Activated CD4-positive, alpha-beta T cell treated with anti-CD3 and anti-CD28 coated beads, Interleukin-2, amount 10 ng/mL, durations not matched to agents 7 days and 5 days (primary cell): ENCODE data around the gene APBB2. TPM values are rescaled to one million over a fixed set of nuclear protein-coding genes. Genes with fewer than 3 reads are reported as not detected.

ENCODE experiments used
- CTCF ChIA-PET: fragments of 350-600 bp; sonication (Branson Sonifier 250); formaldehyde crosslinking; loops from one replicate; lab custom pipeline; 2021; ENCODE audit warnings: antibody characterized with exemption; lab: Charles Lee
- POLR2A ChIA-PET: fragments of 350-600 bp; sonication (Branson Sonifier 250); formaldehyde crosslinking; loops from one replicate; lab custom pipeline; 2021; ENCODE audit warnings: antibody characterized with exemption; lab: Charles Lee
- DNase-seq: peaks from one replicate; pipeline ENCODE4 v3.0.0-alpha.2; 2020
- H3K27ac Mint-ChIP-seq: one replicate; pipeline ENCODE4 v1.8.0; 2021; ENCODE audit warnings: mild to moderate bottlenecking, moderate library complexity, mixed read lengths
- H3K27me3 Mint-ChIP-seq: one replicate; pipeline ENCODE4 v1.8.0; 2021; ENCODE audit warnings: mixed read lengths
- H3K36me3 Mint-ChIP-seq: one replicate; pipeline ENCODE4 v1.8.0; 2021; ENCODE audit warnings: low read depth, mixed read lengths
- H3K4me1 Mint-ChIP-seq: one replicate; pipeline ENCODE4 v1.8.0; 2021; ENCODE audit warnings: mixed read lengths
- H3K4me3 Mint-ChIP-seq: one replicate; pipeline ENCODE4 v1.8.0; 2021; ENCODE audit warnings: mild to moderate bottlenecking, moderate library complexity, mixed read lengths
- H3K9me3 Mint-ChIP-seq: one replicate; pipeline ENCODE4 v1.8.0; 2021; ENCODE audit warnings: mixed read lengths
- total RNA-seq, 2 experiments: library from RNA; stranded (reverse); gene quantifications; one replicate each; pipeline ENCODE4 v1.2.3, GENCODE V29; 2021

The APBB2 gene
- total RNA-seq, 2 experiments from 2014 or later: 0.45 to 0.62 TPM

- Mint-ChIP-seq H3K4me3 (no peak overlapping the region), H3K36me3 (no peaks in the 10 kb centered on the region), H3K27ac (no peak overlapping the region), H3K9me3 (no peaks in the 10 kb centered on the region), H3K4me1 (no peaks in the 10 kb centered on the region), H3K27me3 (peaks cover 22% of the 10 kb centered on the region)
- no peak for DNase-seq
- CTCF ChIA-PET: interaction anchor here (0.6 kb wide), 1 partner anchor 592 kb away, joined by 3 read pairs; no protein-coding TSS in a partner anchor
- POLR2A ChIA-PET: no interaction called here
Measured at GRCh38 chr4:41199788-41200187, 14.6 kb downstream of the APBB2 start.

GRCh38 chr4:41197996-41198395 is 16.3 kb downstream of the APBB2 start:
- H3K4me1 Mint-ChIP-seq: no peaks in the 10 kb centered on the region
- POLR2A ChIA-PET: no interaction called here
- H3K27me3 Mint-ChIP-seq: peaks cover 13% of the 10 kb centered on the region
- no peak for DNase-seq
- CTCF ChIA-PET: no interaction called here
- H3K9me3 Mint-ChIP-seq: no peaks in the 10 kb centered on the region
- no peak overlapping the region for H3K4me3 Mint-ChIP-seq
- no peaks in the 10 kb centered on the region for H3K36me3 Mint-ChIP-seq
- H3K27ac Mint-ChIP-seq: no peak overlapping the region

- Mint-ChIP-seq H3K4me1 (no peaks in the 10 kb centered on the region), H3K9me3 (no peaks in the 10 kb centered on the region), H3K27me3 (peaks cover 12% of the 10 kb centered on the region), H3K36me3 (no peaks in the 10 kb centered on the region), H3K27ac (no peak overlapping the region), H3K4me3 (no peak overlapping the region)
- DNase-seq: no peak
- ChIA-PET POLR2A (no interaction called here), CTCF (no interaction called here)
Measured at GRCh38 chr4:41197495-41197894, 16.8 kb downstream of the APBB2 start.

DNA sequence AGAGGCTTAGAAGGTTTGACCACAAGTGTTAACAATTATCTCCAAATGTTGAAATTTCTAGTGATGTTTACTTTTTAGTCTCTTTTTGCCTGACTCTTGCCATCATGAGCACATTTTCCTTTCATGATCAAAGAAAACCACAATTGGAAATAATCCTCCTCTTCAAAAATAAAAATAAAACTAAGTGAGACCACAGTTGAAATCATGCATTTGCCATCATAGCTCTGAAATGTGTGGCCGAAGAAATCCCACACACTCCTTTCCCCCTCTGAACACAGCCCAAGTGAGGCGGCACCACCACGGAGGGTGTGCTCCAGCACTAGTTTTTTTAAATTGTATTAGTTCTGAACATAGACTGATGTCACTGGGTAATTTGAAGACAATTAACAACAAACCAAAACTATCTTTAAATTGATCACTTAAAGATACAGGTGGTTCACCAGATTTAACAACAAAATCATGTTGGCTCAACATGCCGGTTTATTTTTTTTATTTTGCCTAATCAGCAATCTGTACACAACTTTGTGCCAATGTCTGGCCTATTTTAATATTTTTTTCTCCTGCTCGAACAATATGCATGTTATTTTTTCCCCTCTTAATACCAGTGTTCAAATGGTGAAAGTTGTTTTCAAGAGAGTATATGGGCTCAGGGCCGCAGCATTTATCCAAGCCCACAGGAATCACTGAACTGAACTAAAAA is 17.6 kb downstream of the APBB2 start:
- peaks cover 14% of the 10 kb centered on the region for H3K27me3 Mint-ChIP-seq
- no peaks in the 10 kb centered on the region for H3K9me3 Mint-ChIP-seq
- no peak overlapping the region for H3K4me3 Mint-ChIP-seq
- H3K27ac Mint-ChIP-seq: no peak overlapping the region
- H3K36me3 Mint-ChIP-seq: no peaks in the 10 kb centered on the region
- POLR2A ChIA-PET: no interaction called here
- DNase-seq: no peak
- H3K4me1 Mint-ChIP-seq: no peaks in the 10 kb centered on the region
- CTCF ChIA-PET: no interaction called here

DNA sequence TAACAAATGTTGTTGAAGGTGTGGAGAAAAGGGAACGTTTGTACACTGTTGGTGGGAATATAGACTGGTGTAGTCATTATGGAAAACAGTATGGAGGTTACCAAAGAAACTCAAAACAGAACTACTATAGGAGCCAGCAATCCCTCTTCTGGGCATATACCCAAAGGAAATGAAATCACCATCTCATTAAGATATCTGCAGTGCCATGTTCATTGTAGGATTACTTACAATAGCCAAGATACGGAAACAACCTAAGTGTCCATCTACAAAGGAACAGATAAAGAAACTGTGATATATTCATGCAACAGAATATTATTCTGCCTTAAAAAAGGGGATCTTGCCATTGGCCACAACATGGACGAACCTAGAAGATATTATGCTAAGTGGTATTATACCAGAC is 22.2 kb downstream of the APBB2 start:
- no peaks in the 10 kb centered on the region for H3K4me1 Mint-ChIP-seq
- no peak for DNase-seq
- H3K27me3 Mint-ChIP-seq: peaks cover 13% of the 10 kb centered on the region
- H3K9me3 Mint-ChIP-seq: no peaks in the 10 kb centered on the region
- H3K4me3 Mint-ChIP-seq: no peak overlapping the region
- no peak overlapping the region for H3K27ac Mint-ChIP-seq
- H3K36me3 Mint-ChIP-seq: no peaks in the 10 kb centered on the region
- POLR2A ChIA-PET: no interaction called here
- CTCF ChIA-PET: no interaction called here

GRCh38 chr4:41189666-41190065 is 24.7 kb downstream of the APBB2 start:
- POLR2A ChIA-PET: no interaction called here
- no peak overlapping the region for H3K4me3 Mint-ChIP-seq
- no peaks in the 10 kb centered on the region for H3K4me1 Mint-ChIP-seq
- H3K27me3 Mint-ChIP-seq: peaks cover 18% of the 10 kb centered on the region
- no peak for DNase-seq
- H3K9me3 Mint-ChIP-seq: no peaks in the 10 kb centered on the region
- CTCF ChIA-PET: interaction anchor here (0.6 kb wide), 1 partner anchor 208 kb away, joined by 3 read pairs; no protein-coding TSS in a partner anchor
- no peak overlapping the region for H3K27ac Mint-ChIP-seq
- no peaks in the 10 kb centered on the region for H3K36me3 Mint-ChIP-seq

DNA sequence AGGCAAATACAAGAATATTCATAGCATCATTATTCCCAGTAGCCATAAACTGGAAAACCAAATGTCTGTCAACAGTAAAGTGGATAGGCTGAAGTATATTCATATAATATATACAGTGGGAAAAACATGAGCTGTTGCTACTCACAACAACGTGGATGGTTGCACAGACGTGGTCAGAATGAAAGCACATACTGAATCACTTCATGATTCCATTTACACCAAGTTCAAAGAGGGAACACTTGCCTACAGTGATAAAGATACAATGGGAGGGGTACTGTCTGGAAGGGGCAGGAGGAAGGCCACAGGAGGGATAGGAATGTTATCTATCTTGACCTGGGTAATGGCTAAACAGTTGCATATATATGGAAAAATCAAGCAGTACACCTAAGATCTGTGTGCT is 25.3 kb downstream of the APBB2 start:
- no peaks in the 10 kb centered on the region for H3K9me3 Mint-ChIP-seq
- CTCF ChIA-PET: interaction anchor here (0.6 kb wide), 1 partner anchor 209 kb away, joined by 3 read pairs; no protein-coding TSS in a partner anchor
- H3K4me1 Mint-ChIP-seq: no peaks in the 10 kb centered on the region
- peaks cover 18% of the 10 kb centered on the region for H3K27me3 Mint-ChIP-seq
- H3K36me3 Mint-ChIP-seq: no peaks in the 10 kb centered on the region
- H3K4me3 Mint-ChIP-seq: no peak overlapping the region
- POLR2A ChIA-PET: no interaction called here
- DNase-seq: no peak
- H3K27ac Mint-ChIP-seq: no peak overlapping the region

DNA sequence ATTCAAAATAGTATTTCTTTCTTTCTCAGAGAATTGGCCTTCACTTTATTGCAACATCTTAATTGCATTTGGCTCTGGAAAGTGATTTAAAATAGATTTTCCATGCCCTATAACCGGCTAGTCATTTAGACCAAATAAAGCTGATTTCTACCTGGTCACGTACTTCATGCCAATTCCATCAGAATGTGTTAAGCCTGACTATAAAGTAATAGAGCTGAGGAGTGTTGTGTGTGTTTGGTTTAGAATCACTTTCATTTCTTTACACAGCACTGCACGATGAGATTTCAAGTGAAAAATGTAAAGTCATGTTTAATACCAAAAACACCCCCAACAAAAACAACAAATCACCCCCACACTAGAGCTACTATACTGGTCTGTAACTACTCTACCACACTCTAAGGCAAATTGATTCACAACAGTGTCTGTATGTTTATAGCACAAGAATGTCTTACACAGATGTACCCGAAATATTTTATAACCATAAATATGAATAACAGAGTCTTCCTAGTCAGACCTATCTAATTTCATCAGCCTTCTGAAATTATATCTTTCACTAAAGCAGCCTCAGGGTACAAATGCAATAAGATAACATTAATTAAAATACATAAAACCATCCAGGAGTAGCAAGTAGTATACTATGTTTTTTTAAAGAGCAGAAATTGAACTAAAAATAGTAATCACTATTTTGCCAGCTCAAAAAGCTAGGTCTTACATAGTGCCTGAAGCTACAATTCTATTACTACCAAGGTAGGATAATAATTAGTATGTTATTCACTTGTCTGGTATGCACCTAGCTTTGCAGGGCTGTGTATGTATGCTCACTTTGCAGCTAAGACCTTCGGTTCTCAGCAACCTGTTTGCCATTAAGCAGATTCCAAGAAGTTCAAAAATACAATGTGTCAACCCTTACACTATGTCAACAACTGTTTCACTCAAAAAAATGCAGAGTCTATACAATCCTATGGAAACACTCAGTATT is 28.4 kb downstream of the APBB2 start:
- Mint-ChIP-seq H3K4me1 (no peaks in the 10 kb centered on the region), H3K9me3 (no peaks in the 10 kb centered on the region)
- CTCF ChIA-PET: no interaction called here

GRCh38 chr4:41184009-41184408 is 30.3 kb downstream of the APBB2 start:
- no peak overlapping the region for H3K27ac Mint-ChIP-seq
- DNase-seq: no peak
- H3K27me3 Mint-ChIP-seq: peaks cover 8% of the 10 kb centered on the region
- ChIA-PET CTCF (interaction anchor here (0.6 kb wide), 1 partner anchor 244 kb away, joined by 3 read pairs; no protein-coding TSS in a partner anchor), POLR2A (no interaction called here)
- no peaks in the 10 kb centered on the region for H3K4me1 Mint-ChIP-seq
- no peak overlapping the region for H3K4me3 Mint-ChIP-seq
- H3K36me3 Mint-ChIP-seq: no peaks in the 10 kb centered on the region
- H3K9me3 Mint-ChIP-seq: no peaks in the 10 kb centered on the region

More for the DNA sequence above, 28.4 kb downstream of the APBB2 start:
- H3K36me3 Mint-ChIP-seq: no peaks in the 10 kb centered on the region
- H3K27ac Mint-ChIP-seq: no peak overlapping the region
- H3K27me3 Mint-ChIP-seq: peaks cover 8% of the 10 kb centered on the region
- POLR2A ChIA-PET: no interaction called here
- H3K4me3 Mint-ChIP-seq: no peak overlapping the region
- DNase-seq: no peak

DNA sequence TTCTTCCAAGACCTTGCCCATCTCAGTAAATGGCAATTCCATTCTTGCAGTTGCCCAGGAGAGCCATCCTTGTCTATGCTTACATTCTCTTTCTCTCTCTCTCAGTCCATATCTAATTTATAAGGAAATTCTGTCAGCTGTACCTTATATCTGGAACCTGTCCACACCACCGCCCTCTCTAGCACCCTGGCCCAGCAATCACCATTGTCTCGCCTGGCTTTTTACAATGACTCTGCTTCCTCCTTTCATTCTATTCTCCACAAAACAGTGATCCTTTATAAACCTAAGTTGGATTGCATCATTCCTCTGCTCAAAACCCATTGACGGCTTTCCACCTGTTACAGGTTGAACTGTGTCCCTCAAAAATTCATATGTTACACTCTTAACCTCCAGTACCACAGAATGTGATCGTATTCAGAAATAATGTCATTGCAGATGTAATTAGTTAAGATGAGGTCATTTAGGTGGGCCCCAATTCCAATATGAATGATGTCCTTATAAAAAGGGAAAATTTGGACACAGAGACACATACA is 31.3 kb downstream of the APBB2 start:
- ChIA-PET CTCF (interaction anchor here (0.6 kb wide), 1 partner anchor 244 kb away, joined by 3 read pairs; no protein-coding TSS in a partner anchor), POLR2A (no interaction called here)
- Mint-ChIP-seq H3K9me3 (no peaks in the 10 kb centered on the region), H3K36me3 (no peaks in the 10 kb centered on the region), H3K27me3 (peaks cover 5% of the 10 kb centered on the region), H3K27ac (no peak overlapping the region), H3K4me1 (no peaks in the 10 kb centered on the region), H3K4me3 (no peak overlapping the region)
- no peak for DNase-seq

- Mint-ChIP-seq H3K36me3 (no peaks in the 10 kb centered on the region), H3K4me3 (no peak overlapping the region), H3K4me1 (no peaks in the 10 kb centered on the region), H3K27ac (no peak overlapping the region), H3K9me3 (no peaks in the 10 kb centered on the region), H3K27me3 (peaks cover 7% of the 10 kb centered on the region)
- ChIA-PET CTCF (no interaction called here), POLR2A (no interaction called here)
- DNase-seq: no peak
Measured at GRCh38 chr4:41181037-41181436, 33.3 kb downstream of the APBB2 start.

DNA sequence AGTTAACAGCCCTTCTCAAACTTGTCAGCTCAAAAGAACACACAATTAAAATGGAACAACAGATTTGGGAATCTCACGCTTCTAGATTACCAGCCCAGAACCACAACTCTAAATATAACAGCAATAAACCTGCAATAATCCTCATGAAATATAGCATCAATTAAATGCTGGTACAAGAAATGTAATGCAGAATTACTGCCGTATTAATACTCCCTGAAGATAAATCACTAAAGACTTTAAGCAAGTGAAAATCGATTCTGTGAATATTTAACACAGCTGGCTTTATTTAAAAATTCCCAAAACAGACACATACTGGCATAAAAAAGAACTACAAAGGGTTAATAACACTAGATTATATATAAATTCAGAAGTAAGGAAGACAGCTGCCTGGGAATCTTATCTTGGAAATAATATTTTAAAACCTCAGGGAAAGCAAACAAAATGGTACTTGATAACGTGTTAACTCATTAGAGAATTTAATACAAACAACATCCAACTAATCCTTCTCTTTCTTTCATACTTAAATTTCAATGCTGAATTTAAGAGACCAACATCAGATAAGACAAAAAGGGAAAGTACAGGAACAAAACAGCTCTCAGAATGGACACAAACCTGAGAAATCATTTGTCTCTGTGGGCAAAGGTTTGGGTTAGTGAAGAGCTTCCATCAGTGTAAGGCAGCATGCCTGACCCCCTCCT is 34.7 kb downstream of the APBB2 start:
- ChIA-PET POLR2A (no interaction called here), CTCF (interaction anchor here (1.3 kb wide), 1 partner anchor 12 kb away, joined by 3 read pairs; no protein-coding TSS in a partner anchor)
- Mint-ChIP-seq H3K27me3 (peaks cover 6% of the 10 kb centered on the region), H3K9me3 (no peaks in the 10 kb centered on the region), H3K27ac (no peak overlapping the region), H3K36me3 (no peaks in the 10 kb centered on the region), H3K4me3 (no peak overlapping the region), H3K4me1 (no peaks in the 10 kb centered on the region)
- DNase-seq: no peak
